Measurements from ENCODE around the gene C4orf54. TPM values are rescaled to one million over a fixed set of nuclear protein-coding genes. Genes with fewer than 3 reads are reported as not detected.

The C4orf54 gene
- total and polyA plus RNA-seq, 8 donors = under 0.01 to 0.03 (median under 0.01) TPM; not detected in 5

- Histone ChIP-seq H3K27me3 (no peaks in the 10 kb centered on the region), H3K4me1 (peaks cover 0 to 2% (median 0%) of the 10 kb centered on the region in 3 donors), H3K27ac (no peak overlapping the region), H3K36me3 (no peaks in the 10 kb centered on the region), H3K9me3 (no peaks in the 10 kb centered on the region), H3K4me3 (no peak overlapping the region)
- WGBS, 2 donors = 87 to 91% methylated on average over 15 of the region's 15 CpGs
- TF ChIP-seq CTCF (IDR thresholded peaks at IDR 0.05) = no peak
- DNase-seq = peak in 1 of 6 donors; percentile 39
- intact Hi-C loops (cut with DNase I) = no loop called here
- FAIRE-seq = no peak
- no peak for ATAC-seq
Measured at GRCh38 chr4:99654361-99654761, 3.3 kb downstream of the C4orf54 start.

GRCh38 chr4:99653916-99654315 is 3.7 kb downstream of the C4orf54 start:
- Histone ChIP-seq H3K36me3 (no peaks in the 10 kb centered on the region), H3K4me3 (no peak overlapping the region), H3K4me1 (peaks cover 0 to 2% (median 0%) of the 10 kb centered on the region in 3 donors), H3K9me3 (no peaks in the 10 kb centered on the region), H3K27me3 (no peaks in the 10 kb centered on the region), H3K27ac (no peak overlapping the region)
- WGBS, 2 donors = 92 to 98% methylated on average over 8 to 9 of the region's 9 CpGs
- no peak for TF ChIP-seq CTCF (IDR thresholded peaks at IDR 0.05)
- peak in 1 of 6 donors; percentile 30 for DNase-seq
- intact Hi-C loops (cut with DNase I) = no loop called here
- no peak for ATAC-seq
- no peak for FAIRE-seq

- H3K4me3 ChIP-seq = no peak overlapping the region
- no peaks in the 10 kb centered on the region for H3K27me3 ChIP-seq
- H3K4me1 ChIP-seq = peaks cover 0 to 2% (median 0%) of the 10 kb centered on the region in 3 donors
- no peaks in the 10 kb centered on the region for H3K9me3 ChIP-seq
- intact Hi-C loops (cut with DNase I) = no loop called here
- WGBS, 2 donors = 92 to 93% methylated on average over 42 to 43 of the region's 43 CpGs
- TF ChIP-seq CTCF (IDR thresholded peaks at IDR 0.05) = no peak
- no peak for FAIRE-seq
- DNase-seq = peak in 3 of 6 donors; percentile 25 to 62 (median 54)
- H3K36me3 ChIP-seq = no peaks in the 10 kb centered on the region
- ATAC-seq = no peak
- no peak overlapping the region for H3K27ac ChIP-seq
Measured at GRCh38 chr4:99652596-99653436, 4.8 kb downstream of the C4orf54 start.

GRCh38 chr4:99651811-99652485 is 5.7 kb downstream of the C4orf54 start:
- Histone ChIP-seq H3K27ac (no peak overlapping the region), H3K27me3 (no peaks in the 10 kb centered on the region), H3K4me1 (peaks cover 0 to 4% (median 0%) of the 10 kb centered on the region in 3 donors), H3K36me3 (no peaks in the 10 kb centered on the region), H3K4me3 (no peak overlapping the region), H3K9me3 (no peaks in the 10 kb centered on the region)
- DNase-seq = peak in 3 of 6 donors; percentile 20 to 66 (median 50)
- no peak for FAIRE-seq
- TF ChIP-seq CTCF (IDR thresholded peaks at IDR 0.05) = no peak
- ATAC-seq = no peak
- WGBS, 2 donors = 94 to 96% methylated on average over 49 of the region's 49 CpGs
- intact Hi-C loops (cut with DNase I) = no loop called here
